ENCODE data around the gene C6orf89.

Gene C6orf89

DNA sequence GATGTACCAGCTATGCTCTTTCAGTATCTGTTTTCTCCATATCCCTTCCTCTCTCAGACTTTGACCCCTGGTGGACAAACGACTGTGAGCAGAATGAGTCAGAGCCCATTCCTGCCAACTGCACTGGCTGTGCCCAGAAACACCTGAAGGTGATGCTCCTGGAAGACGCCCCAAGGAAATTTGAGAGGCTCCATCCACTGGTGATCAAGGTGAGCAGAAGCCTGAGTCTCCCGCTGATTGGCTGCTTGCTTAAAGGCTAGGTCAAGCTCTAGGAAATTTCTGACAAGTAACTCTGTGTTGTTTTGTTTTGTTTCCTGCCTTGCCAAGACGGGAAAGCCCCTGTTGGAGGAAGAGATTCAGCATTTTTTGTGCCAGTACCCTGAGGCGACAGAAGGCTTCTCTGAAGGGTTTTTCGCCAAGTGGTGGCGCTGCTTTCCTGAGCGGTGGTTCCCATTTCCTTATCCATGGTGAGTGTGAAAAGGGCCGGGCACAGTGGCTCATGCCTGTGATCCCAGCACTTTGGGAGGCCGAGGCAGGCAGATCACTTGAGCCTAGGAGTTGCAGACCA lies 28.6 kb downstream of the C6orf89 start:
- DNase-seq = no peak
- Mint-ChIP-seq H3K4me1 (peaks cover 45% of the 10 kb centered on the region), H3K4me3 (peak overlapping the region; percentile 8), H3K27me3 (no peaks in the 10 kb centered on the region), H3K27ac (peak overlapping the region; percentile 31), H3K9me3 (no peaks in the 10 kb centered on the region), H3K36me3 (ENCODE audit: low read depth) (peaks cover 25% of the 10 kb centered on the region)
- ATAC-seq = no peak

DNA sequence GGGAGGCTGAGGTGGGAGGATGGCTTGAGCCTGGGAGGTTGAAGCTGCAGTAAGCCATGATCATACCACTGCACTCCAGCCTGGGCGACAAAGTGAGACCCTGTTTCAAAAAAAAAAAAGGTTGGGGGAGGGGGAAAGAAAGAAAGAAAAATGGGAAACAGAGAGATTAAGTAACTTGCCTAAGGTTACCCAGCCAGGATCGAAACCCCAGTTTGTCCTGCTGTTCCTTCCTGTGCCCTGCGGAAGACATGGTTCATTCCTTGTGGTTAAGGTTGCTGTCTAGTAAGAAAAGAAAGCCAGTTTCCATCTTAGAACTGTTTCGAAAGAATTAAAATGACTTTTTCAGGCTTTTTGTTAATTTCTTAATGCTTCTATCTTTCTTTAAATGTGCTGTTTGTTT lies 29.8 kb downstream of the C6orf89 start:
- ATAC-seq (no peak), DNase-seq (no peak)
- Mint-ChIP-seq H3K36me3 (ENCODE audit: low read depth) (peaks cover 32% of the 10 kb centered on the region), H3K27me3 (no peaks in the 10 kb centered on the region), H3K9me3 (no peaks in the 10 kb centered on the region), H3K4me3 (no peak overlapping the region), H3K27ac (no peak overlapping the region), H3K4me1 (peaks cover 45% of the 10 kb centered on the region)

DNA sequence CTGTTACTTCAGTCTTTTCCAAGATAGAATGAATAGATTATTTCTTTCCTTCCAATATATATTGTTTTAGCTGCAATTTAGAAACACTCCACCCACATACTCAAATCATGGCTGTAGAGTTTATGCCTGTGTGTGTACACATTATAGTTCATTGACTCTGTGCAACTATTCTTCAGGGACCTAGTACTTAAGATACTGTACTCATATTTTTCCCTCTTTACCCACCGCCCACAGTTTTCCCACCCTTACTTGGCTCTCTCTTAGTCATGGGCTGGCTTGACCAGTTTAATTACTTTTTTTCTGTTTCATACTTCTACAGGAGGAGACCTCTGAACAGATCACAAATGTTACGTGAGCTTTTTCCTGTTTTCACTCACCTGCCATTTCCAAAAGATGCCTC lies 30.4 kb downstream of the C6orf89 start:
- H3K4me1 Mint-ChIP-seq = peaks cover 41% of the 10 kb centered on the region
- H3K36me3 Mint-ChIP-seq (ENCODE audit: low read depth) = peaks cover 35% of the 10 kb centered on the region
- DNase-seq (no peak), ATAC-seq (no peak)
- H3K27ac Mint-ChIP-seq = no peak overlapping the region
- H3K9me3 Mint-ChIP-seq = no peaks in the 10 kb centered on the region
- no peaks in the 10 kb centered on the region for H3K27me3 Mint-ChIP-seq
- no peak overlapping the region for H3K4me3 Mint-ChIP-seq

DNA sequence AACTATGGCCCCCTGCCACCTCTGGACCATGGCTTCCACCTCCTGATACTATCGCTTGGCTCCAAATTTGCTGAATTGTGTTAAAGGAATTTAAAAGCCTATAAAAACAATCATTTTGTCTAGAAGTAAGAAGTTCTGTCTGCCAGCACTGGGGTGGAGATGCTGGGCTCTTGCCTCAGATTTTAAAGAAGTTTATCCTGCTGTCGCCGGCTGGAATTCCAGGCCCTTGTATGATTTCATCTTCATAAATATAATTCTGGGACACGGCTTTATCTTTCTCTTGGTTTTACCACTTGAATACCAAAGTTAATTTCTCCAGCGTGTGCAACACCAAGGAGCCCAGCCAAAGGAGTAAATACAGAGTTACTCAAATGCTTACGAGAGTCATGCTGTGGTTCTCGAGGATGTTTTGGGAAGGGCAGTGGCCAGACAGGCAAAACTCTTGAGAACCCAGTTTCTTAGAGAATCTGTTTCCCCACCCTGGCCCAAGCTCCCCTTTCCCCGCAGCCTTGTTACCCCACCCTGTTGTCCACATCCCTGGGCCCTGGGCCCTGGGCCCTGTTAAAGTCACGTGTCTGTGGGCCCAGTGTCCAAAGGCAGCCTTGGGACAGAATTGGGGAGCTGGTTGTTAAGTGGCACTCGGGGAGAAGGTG lies 31.9 kb downstream of the C6orf89 start:
- DNase-seq (no peak), ATAC-seq (no peak)
- H3K27ac Mint-ChIP-seq = no peak overlapping the region
- H3K9me3 Mint-ChIP-seq = no peaks in the 10 kb centered on the region
- H3K36me3 Mint-ChIP-seq (ENCODE audit: low read depth) = peaks cover 32% of the 10 kb centered on the region
- peaks cover 28% of the 10 kb centered on the region for H3K4me1 Mint-ChIP-seq
- H3K4me3 Mint-ChIP-seq = no peak overlapping the region
- no peaks in the 10 kb centered on the region for H3K27me3 Mint-ChIP-seq

DNA sequence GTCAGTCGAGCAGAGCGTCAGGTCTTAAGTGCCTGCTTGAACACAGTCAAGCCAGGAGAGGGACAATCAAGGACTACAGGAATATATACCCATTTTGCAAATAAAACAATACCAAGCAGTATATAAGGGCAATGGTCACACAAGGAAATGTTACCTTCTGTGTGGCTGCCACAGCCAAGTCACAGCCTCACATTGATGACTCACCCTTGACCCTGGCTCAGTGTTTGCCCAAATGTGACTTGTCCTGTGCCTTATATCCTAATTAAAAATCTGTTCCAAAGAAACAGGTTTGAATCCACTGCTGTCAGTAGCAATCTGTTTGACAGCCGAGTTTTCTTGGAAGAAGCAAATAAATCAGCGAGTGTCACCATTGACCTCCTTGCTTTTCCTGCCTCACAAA lies 34.3 kb downstream of the C6orf89 start:
- H3K36me3 Mint-ChIP-seq (ENCODE audit: low read depth) = peaks cover 31% of the 10 kb centered on the region
- H3K9me3 Mint-ChIP-seq = no peaks in the 10 kb centered on the region

DNA sequence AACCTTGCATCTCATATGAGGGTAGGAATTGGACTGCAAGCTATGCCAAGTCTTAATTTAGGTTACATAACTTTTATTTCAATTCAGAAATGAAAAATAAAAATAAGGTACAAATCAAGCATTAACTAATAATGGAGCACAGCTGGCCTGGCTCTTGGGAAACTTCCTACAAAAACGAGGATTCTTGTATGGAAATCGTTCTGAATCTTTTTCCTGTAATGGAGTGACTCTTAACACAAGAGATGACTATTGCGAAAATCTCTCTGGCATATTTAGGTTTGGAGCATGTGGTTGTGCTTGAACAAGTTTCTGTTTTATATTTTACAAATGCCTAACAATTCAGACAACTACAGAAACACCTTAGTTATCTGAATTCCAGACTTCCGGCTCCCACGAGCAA lies 34.8 kb downstream of the C6orf89 start:
- Mint-ChIP-seq H3K9me3 (no peaks in the 10 kb centered on the region), H3K27me3 (no peaks in the 10 kb centered on the region), H3K4me1 (peaks cover 11% of the 10 kb centered on the region), H3K4me3 (no peak overlapping the region), H3K36me3 (ENCODE audit: low read depth) (peaks cover 31% of the 10 kb centered on the region), H3K27ac (no peak overlapping the region)
- ATAC-seq = no peak
- DNase-seq = no peak

More for the DNA sequence above, 34.3 kb downstream of the C6orf89 start:
- H3K27me3 Mint-ChIP-seq = no peaks in the 10 kb centered on the region
- H3K4me1 Mint-ChIP-seq = peaks cover 8% of the 10 kb centered on the region
- H3K4me3 Mint-ChIP-seq = no peak overlapping the region
- ATAC-seq (no peak), DNase-seq (no peak)
- H3K27ac Mint-ChIP-seq = no peak overlapping the region

DNA sequence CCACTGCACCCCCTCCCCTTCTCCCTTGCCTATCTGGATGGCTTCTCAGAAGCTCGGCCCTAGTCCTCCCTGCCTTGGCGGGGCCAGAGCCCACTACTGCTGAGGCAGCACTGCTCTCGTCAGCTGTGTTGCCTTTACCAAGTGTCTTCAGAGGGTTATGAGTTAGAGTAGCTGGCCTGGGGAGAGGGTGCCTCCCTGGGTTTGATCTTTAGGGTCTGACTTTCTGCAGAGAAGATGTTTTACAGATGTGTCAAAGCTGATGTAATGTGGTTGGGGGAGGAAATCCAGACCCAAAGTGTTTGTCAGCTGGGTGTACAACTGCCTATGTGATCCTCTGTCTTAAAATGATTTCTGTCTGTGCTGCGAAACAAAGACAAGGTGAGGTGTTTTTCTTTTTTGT lies 38.4 kb downstream of the C6orf89 start:
- H3K27ac Mint-ChIP-seq = no peak overlapping the region

DNA sequence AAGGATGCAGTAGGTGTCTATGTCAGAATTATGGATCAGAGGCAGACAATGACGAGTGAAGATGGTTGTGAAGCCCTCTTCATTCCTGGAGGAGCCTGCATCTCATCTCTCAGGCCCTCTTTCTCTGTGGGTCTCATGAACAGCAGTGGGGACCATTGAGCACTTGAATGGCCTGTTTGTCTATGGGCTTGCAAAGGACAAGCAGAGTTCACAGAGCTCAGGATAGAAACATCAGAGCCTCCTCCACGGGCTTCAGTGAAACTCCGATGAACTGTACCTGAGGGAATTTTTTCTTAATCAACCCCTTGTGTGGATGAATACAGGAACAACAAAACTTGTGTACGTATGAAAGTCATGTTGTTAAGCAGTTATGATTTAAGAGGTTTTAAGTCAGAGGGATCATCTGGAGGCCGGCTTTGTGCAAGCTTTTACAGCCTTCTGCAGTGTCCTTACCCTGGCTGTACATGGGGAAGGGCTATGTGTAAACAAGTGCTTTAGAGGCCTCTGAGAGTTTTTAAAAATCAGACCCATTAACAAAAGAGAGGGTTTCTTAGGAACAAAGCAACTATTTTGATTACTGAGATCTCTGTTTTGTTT lies 39.1 kb downstream of the C6orf89 start:
- Mint-ChIP-seq H3K4me3 (no peak overlapping the region), H3K4me1 (peaks cover 10% of the 10 kb centered on the region), H3K27me3 (no peaks in the 10 kb centered on the region), H3K27ac (no peak overlapping the region), H3K36me3 (ENCODE audit: low read depth) (peaks cover 19% of the 10 kb centered on the region), H3K9me3 (no peaks in the 10 kb centered on the region)
- DNase-seq (no peak), ATAC-seq (no peak)

More for the DNA sequence above, 38.4 kb downstream of the C6orf89 start:
- Mint-ChIP-seq H3K36me3 (ENCODE audit: low read depth) (peaks cover 24% of the 10 kb centered on the region), H3K4me1 (peaks cover 10% of the 10 kb centered on the region), H3K4me3 (no peak overlapping the region), H3K27me3 (no peaks in the 10 kb centered on the region), H3K9me3 (no peaks in the 10 kb centered on the region)
- no peak for ATAC-seq
- no peak for DNase-seq

DNA sequence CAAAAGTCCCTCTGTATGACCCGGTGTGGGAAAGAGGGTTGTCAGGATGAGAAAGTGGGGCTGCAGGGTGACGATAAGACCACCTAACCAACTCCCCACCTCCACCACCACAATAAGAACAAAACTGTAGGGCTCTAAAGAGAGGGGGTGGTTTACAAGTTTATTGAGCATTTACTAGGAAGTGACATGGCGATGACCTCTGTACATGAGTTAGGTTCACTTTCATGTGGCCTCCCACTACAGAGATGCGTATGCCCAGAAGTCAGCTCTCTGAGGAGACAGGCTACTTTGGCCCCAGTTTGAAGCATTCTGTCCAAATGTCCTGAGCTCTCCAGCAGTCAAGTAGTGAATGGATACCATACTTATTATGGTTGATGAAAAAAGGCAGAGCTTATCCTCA lies 40.1 kb downstream of the C6orf89 start:
- Mint-ChIP-seq H3K36me3 (ENCODE audit: low read depth) (peaks cover 13% of the 10 kb centered on the region), H3K27me3 (no peaks in the 10 kb centered on the region), H3K4me1 (peaks cover 10% of the 10 kb centered on the region), H3K27ac (peak overlapping the region; percentile 62), H3K9me3 (no peaks in the 10 kb centered on the region), H3K4me3 (no peak overlapping the region)
- ATAC-seq (peak; percentile 51), DNase-seq (no peak)

DNA sequence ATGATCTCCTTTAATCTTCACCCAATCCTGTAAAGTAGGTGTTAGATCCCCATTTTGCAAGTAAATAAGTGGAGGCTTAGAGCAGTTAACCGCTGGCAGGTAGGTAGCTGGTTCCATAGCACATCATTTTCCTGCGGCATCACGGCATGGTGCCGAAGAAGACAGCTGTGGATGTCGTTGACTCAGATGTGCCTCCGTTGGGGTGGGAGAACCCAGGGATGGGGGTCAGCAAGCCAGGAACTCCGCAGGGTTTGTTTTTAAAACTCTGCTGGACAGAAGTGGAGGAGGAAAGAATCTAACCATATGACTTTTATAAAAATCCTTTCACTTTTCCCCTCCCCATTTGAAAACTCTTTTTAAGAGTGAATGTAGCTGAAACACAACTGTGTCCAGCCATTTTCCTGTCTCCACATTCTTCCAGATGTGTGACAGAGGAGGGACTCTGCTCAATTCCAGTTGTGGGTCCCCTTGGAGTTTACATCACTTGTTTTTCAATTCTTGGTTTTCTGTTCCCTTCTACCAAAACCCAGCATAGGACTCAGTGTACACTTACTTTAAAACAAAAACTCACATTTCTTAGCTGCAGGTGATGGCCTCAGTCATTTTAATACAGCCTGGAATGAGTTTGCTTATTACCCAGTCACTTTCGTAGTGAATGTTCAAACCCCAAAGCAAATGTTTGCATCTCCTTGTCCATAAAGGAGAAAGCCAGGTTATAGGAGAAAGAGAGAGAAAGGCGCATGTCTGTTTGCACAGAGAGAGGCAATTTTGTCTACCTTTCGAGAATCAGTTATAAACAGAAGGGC lies 41.2 kb downstream of the C6orf89 start:
- no peaks in the 10 kb centered on the region for H3K27me3 Mint-ChIP-seq
- no peak for ATAC-seq

DNA sequence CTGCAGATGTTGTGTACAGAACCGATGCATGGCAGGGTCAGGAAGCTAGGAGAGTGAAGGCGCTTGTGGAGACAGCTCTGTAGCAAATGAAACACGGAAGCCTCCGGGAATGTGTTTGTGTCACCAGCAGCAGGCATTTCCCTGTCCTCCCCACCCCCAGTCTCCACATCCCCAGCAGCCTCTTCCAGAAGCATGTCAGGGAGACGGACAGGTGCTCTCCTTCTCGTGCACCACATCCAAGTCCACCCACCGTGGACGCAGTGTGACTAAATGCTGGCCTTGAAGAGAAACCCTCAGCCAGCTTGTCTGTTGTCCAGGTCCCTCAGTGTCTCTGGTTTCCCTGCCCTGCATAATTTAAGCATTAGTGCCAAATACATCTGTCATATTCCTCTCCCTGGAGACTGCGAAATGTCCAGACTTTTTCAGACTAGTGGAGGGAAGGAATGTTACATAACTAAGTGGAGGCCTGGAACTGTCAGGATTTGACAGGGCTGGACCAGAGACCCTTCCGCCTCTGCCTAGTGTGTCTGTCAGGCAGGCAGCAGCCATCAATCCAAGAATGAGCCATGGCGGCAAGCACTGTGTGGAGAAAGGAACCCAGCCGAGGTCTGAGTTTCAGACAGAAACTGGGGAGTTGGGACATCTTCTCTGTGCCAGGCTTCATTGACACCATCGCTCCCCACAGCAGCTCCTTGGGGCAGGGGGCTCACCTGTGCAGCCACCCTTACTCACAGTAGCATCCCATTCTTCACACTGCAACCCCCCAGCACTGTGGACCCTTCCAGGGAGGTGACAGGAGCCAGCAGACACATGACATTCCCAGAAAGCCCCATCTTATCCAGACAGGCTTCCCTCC lies 42.2 kb downstream of the C6orf89 start:
- no peak for ATAC-seq
- Mint-ChIP-seq H3K27me3 (no peaks in the 10 kb centered on the region), H3K4me3 (no peak overlapping the region), H3K4me1 (peaks cover 10% of the 10 kb centered on the region), H3K36me3 (ENCODE audit: low read depth) (peaks cover 11% of the 10 kb centered on the region), H3K9me3 (no peaks in the 10 kb centered on the region), H3K27ac (no peak overlapping the region)
- no peak for DNase-seq

More for the DNA sequence above, 41.2 kb downstream of the C6orf89 start:
- Mint-ChIP-seq H3K27ac (no peak overlapping the region), H3K4me3 (no peak overlapping the region), H3K9me3 (no peaks in the 10 kb centered on the region), H3K4me1 (peaks cover 10% of the 10 kb centered on the region), H3K36me3 (ENCODE audit: low read depth) (peaks cover 11% of the 10 kb centered on the region)
- DNase-seq = no peak

DNA sequence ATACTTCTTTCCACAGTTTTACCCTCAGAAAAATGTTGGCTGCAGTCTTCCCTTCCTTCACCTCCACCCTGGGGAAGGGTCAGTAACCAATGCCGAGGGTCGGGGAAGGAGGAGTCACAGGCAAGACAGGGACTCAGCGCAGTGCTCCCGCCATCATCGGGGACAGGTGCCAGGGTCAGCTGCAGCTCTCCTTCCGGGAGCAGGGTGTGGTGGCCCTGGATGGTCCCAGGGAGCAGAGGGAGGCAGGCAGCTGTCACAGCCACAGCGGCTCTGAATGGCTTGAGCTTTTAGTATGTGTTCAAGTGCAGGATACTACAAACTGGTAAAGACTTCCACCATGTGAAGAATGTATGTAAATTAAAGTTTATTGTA lies 42.8 kb downstream of the C6orf89 start:
- H3K4me1 Mint-ChIP-seq = peaks cover 10% of the 10 kb centered on the region
- ATAC-seq (no peak), DNase-seq (no peak)
- H3K9me3 Mint-ChIP-seq = no peaks in the 10 kb centered on the region
- no peak overlapping the region for H3K4me3 Mint-ChIP-seq
- peaks cover 11% of the 10 kb centered on the region for H3K36me3 Mint-ChIP-seq (ENCODE audit: low read depth)
- no peaks in the 10 kb centered on the region for H3K27me3 Mint-ChIP-seq
- no peak overlapping the region for H3K27ac Mint-ChIP-seq

DNA sequence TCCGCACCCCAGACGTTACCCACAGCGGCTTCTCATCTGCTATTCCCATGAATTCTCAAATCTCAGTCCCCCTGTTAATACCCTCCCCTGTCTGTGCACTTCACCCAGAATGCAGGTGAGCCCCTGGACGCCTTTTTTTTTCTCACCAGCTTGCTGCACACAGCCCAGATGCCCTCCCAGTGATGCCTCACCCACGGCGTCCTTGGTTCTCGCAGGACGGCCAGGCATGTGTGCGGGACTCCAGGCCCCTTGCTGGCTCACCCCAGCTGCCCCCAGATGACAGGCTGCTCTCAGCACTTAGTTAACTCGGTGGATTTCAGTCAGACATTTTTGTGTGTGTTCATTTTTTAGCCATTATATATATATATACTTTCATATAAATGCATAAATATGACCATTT lies 43.4 kb downstream of the C6orf89 start:
- no peaks in the 10 kb centered on the region for H3K27me3 Mint-ChIP-seq
- no peak overlapping the region for H3K4me3 Mint-ChIP-seq
- ATAC-seq (no peak), DNase-seq (no peak)
- H3K27ac Mint-ChIP-seq = no peak overlapping the region
- no peaks in the 10 kb centered on the region for H3K9me3 Mint-ChIP-seq
- H3K4me1 Mint-ChIP-seq = peaks cover 10% of the 10 kb centered on the region
- H3K36me3 Mint-ChIP-seq (ENCODE audit: low read depth) = peaks cover 8% of the 10 kb centered on the region

DNA sequence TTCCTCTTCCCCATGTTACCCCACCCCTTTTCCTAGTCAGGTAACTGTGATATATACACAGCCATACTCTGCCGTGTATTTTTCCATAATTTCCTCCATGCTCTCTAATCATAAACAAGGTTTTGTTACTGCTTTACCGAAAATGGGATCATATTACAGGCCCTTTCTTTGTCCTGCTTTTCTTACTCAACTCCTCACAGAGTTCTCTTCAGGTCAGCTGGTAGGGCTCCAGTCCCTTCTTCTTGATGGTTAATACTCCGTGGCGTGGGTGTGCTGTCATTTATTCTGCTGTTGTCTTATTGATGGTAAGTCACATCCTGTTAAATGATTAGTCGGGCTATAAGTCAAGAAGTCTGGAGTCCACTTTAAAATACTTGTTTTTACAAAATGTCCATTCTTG lies 43.9 kb downstream of the C6orf89 start:
- DNase-seq (no peak), ATAC-seq (no peak)
- H3K4me1 Mint-ChIP-seq = peaks cover 10% of the 10 kb centered on the region
- H3K27ac Mint-ChIP-seq = no peak overlapping the region
- H3K36me3 Mint-ChIP-seq (ENCODE audit: low read depth) = peaks cover 4% of the 10 kb centered on the region
- no peaks in the 10 kb centered on the region for H3K9me3 Mint-ChIP-seq
- H3K4me3 Mint-ChIP-seq = no peak overlapping the region
- no peaks in the 10 kb centered on the region for H3K27me3 Mint-ChIP-seq

All from activated naive CD8-positive, alpha-beta T cell treated with anti-CD3 and anti-CD28 coated beads, Interleukin-2, amount 50 U/mL, for 24 hours (primary cell).